GM21717 (cell line): Measurements from ENCODE around the gene GET4.
"Not testable (repeated sequence)": the region's sequence is repeated elsewhere in the genome, so short reads cannot be mapped to it uniquely, and the experiment has no call there.

Source experiments
- ATAC-seq: cut with Tn5 transposase; IDR thresholded peaks from one replicate; pipeline ENCODE4 v1.9.1; 2021; ENCODE audit warnings: mild to moderate bottlenecking, moderate library complexity; ENCODE audit not compliant: unreplicated experiment

Gene GET4

GRCh38 chr7:913736-914520 lies 37.6 kb downstream of the GET4 start:
- ATAC-seq: no peak

- no peak for ATAC-seq
These were observed 38.3 kb downstream of the GET4 start for GRCh38 chr7:914521-915194.

- no peak for ATAC-seq
These were observed 39.2 kb downstream of the GET4 start for GRCh38 chr7:915291-916218.

- ATAC-seq: no peak
These were observed 40.1 kb downstream of the GET4 start for GRCh38 chr7:916291-916941.

GRCh38 chr7:917255-918117 lies 41.1 kb downstream of the GET4 start:
- no peak for ATAC-seq

- ATAC-seq: no peak
These were observed 41.7 kb downstream of the GET4 start for GRCh38 chr7:918118-918425.

GRCh38 chr7:918441-919113 lies 42.2 kb downstream of the GET4 start:
- ATAC-seq: no peak

GRCh38 chr7:919114-919442 lies 42.7 kb downstream of the GET4 start:
- no peak for ATAC-seq

- no peak for ATAC-seq
These were observed 43.6 kb downstream of the GET4 start for GRCh38 chr7:919924-920341.

- ATAC-seq: no peak
These were observed 44.2 kb downstream of the GET4 start for GRCh38 chr7:920351-921070.

- no peak for ATAC-seq
These were observed 44.7 kb downstream of the GET4 start for GRCh38 chr7:921071-921461.

- no peak for ATAC-seq
These were observed 45.4 kb downstream of the GET4 start for GRCh38 chr7:921581-922333.

GRCh38 chr7:922334-923107 lies 46.2 kb downstream of the GET4 start:
- ATAC-seq: no peak

- peak; percentile 76 for ATAC-seq
These were observed 47.0 kb downstream of the GET4 start for GRCh38 chr7:923108-924041.

- not testable (repeated sequence) for ATAC-seq
These were observed 47.7 kb downstream of the GET4 start for GRCh38 chr7:924042-924441.

- peak; percentile 47 for ATAC-seq
These were observed 48.3 kb downstream of the GET4 start for GRCh38 chr7:924541-925231.
